PFSK-1 (cell line): ENCODE results near the gene NENF.

Source experiments
- FOXP2 ChIP-seq: optimal IDR thresholded peaks from 2 replicates; pipeline ENCODE3; 2011; ENCODE audit warnings: borderline replicate concordance, control low read depth, inconsistent platforms; ENCODE audit not compliant: insufficient read depth; ENCODE audit errors: extremely low read length, extremely low read depth
- POLR2AphosphoS5 ChIP-seq: IDR thresholded peaks from 2 replicates; pipeline ENCODE4 v1.6.1; 2012; ENCODE audit warnings: low read depth, mild to moderate bottlenecking, control low read depth, low read length, moderate library complexity
- SIN3A ChIP-seq: IDR thresholded peaks from 2 replicates; pipeline ENCODE4 v1.6.1; 2012; ENCODE audit warnings: mild to moderate bottlenecking, low read length, moderate library complexity, borderline replicate concordance; ENCODE audit not compliant: insufficient read depth
- TAF1 ChIP-seq: IDR thresholded peaks from 2 replicates; pipeline ENCODE4 v1.6.1; 2012; ENCODE audit warnings: low read length, control low read depth, borderline replicate concordance; ENCODE audit not compliant: insufficient read depth
- TF ChIP-seq, protein P1 (sequence below), 2 experiments: IDR thresholded peaks; 2 replicates each; pipeline versions ENCODE4 v1.6.1 to v1.8.0; 2011 to 2012; ENCODE audit warnings: low read depth in 2 of 2, low read length in 2 of 2, control low read depth in 1 of 2, inconsistent platforms in 1 of 2, mild to moderate bottlenecking in 1 of 2, moderate library complexity in 1 of 2; ENCODE audit not compliant: insufficient read depth in 1 of 2

DNA sequence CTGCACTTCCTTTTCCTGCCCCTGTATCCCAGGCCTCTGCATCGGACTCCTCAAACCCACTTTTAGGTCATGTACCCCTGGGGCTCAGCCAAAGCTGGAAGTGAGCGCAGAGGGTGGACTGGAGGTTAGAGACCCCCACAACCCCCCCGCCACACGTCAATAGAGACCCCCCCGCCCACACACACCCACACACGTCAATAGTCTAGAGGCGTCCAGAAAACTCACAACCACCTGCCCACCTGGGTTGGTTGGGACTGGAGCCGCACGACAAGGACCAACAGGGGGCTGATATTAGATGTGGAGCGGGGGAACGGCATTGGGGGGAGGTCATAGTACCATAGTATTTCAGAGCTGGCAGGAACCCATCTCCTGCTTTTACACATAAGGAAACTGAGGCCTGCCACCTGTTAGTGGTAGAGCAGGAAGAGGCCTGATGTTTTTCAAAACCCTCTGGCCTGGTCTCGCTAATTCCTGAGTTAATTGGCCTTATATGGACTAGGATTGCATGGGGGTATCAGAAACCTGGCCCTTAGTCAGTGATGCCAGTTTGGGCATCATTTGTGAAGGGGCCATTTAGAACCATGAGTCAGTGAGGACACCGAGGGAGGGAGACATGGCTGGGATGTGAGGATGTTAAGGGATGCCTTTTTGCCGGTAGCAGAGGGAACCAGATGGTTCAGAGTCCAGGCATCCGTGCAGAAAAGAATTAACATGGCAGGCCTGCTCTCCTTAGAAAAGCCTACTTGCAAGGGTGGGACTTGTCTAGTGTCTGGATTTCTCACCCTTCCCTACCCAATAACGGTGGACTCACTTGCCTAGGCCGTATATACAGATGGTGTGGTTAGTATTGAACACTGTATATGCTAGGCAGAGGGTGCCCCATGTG, 1.1 kb downstream of the NENF start:
- TF ChIP-seq POLR2AphosphoS5, result no peak
- TF ChIP-seq, protein P1, sequence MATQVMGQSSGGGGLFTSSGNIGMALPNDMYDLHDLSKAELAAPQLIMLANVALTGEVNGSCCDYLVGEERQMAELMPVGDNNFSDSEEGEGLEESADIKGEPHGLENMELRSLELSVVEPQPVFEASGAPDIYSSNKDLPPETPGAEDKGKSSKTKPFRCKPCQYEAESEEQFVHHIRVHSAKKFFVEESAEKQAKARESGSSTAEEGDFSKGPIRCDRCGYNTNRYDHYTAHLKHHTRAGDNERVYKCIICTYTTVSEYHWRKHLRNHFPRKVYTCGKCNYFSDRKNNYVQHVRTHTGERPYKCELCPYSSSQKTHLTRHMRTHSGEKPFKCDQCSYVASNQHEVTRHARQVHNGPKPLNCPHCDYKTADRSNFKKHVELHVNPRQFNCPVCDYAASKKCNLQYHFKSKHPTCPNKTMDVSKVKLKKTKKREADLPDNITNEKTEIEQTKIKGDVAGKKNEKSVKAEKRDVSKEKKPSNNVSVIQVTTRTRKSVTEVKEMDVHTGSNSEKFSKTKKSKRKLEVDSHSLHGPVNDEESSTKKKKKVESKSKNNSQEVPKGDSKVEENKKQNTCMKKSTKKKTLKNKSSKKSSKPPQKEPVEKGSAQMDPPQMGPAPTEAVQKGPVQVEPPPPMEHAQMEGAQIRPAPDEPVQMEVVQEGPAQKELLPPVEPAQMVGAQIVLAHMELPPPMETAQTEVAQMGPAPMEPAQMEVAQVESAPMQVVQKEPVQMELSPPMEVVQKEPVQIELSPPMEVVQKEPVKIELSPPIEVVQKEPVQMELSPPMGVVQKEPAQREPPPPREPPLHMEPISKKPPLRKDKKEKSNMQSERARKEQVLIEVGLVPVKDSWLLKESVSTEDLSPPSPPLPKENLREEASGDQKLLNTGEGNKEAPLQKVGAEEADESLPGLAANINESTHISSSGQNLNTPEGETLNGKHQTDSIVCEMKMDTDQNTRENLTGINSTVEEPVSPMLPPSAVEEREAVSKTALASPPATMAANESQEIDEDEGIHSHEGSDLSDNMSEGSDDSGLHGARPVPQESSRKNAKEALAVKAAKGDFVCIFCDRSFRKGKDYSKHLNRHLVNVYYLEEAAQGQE (IDR thresholded peaks at IDR 0.05; ENCODE audit: insufficient read depth in 1 of 2, low read depth in 2 of 2, low read length in 2 of 2), result no peak
- TF ChIP-seq TAF1, result no peak
- no peak for TF ChIP-seq SIN3A
- no peak for TF ChIP-seq FOXP2
